Epidermal melanocyte (primary cell): ENCODE measurements around the gene SKP1.
A peak's percentile ranks its signal among the peaks of the same experiment; 100 is the strongest.
"Not testable (repeated sequence)": the region's sequence is repeated elsewhere in the genome, so short reads cannot be mapped to it uniquely, and the experiment has no call there.

Experiments used
- DNase-seq: peaks from one replicate; pipeline ENCODE4 v3.0.0; 2011; ENCODE audit warnings: low spot score; ENCODE audit not compliant: insufficient read length

Gene SKP1

DNA sequence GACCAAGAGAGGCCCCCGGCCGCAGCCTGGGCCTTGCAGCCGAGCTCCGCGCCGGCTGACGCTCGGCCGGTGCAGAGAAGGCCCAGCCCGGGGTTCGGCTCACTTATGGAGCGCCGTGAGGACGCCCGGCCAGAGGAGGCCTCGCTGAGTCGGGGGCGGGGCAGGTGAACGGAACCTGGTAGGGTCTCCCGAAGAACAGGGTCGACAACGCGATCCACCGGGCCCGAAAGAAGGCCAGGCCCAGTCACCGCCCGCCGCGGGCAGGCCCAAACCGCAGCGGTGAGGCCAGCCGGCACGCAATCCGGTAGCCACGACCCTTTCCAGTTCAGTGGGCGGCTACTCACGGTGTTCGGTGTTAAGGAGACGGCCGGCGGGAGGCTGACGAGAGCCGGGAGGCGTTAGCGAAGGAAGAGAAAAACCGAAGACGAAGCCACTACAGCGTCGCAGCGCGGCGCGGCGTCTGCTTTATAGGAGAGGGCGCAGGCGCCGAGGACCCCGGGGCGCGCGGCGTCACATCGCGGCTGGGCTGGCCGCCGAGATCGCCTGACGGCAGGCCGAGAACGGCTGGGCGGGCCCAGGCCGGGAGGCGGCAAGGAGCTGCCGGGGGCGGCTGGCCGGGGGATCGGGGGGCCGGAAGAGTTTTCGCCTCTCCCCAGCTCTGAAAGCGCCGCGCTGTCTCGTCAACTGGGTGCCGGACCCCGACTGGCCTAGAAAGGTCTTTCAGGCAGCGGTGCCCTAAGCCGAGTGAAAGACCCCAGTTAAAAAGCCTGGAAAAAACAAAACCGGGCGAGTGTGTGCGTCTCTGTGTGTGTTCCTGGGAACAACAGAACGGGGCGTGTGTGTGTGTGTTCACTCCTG is at the start of gene SKP1:
SKP1 (minus strand) TSS at position 440 of the 858 bp plus-strand sequence. CDS start 2,928 bp downstream, outside the sequence.
- peak; percentile 51 for DNase-seq

DNA sequence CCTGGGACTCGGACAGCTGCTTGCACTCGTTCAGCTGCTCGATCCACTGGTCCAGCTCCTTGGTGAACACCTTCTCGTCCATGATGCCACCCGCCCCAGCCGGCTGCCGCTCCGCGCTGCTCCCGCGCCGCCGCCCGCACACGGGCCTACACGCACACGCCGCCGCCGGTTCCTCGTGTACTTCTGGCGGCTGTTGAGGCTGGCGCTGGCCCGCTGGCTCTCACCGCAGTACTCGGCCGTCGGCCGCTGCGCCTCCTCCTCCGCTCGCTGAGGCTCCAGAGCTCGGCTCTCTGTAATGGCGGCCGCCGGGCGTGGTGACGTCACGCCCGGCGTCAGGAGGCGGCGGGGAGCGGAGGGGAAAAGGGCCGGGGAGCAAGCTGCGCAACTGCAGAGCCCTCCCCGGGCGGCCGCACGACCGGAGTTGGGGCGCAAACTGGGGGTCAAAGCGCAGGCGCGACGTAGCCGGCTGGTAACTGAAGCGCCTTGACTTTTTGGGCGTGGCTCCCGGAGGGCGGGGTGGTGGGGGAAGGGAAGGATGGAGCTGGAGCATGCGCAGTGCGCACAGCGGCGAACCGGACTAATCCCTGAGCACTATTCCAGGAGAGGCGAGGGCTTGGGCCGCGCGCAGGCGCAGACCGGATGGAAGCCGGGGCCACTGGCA is 49.2 kb upstream of the SKP1 start, which contains the start of gene PPP2CA:
PPP2CA (minus strand) TSS at position 294 of the 661 bp plus-strand sequence; CDS start at position 82, 212 bp downstream.
- peak; percentile 81 for DNase-seq

DNA sequence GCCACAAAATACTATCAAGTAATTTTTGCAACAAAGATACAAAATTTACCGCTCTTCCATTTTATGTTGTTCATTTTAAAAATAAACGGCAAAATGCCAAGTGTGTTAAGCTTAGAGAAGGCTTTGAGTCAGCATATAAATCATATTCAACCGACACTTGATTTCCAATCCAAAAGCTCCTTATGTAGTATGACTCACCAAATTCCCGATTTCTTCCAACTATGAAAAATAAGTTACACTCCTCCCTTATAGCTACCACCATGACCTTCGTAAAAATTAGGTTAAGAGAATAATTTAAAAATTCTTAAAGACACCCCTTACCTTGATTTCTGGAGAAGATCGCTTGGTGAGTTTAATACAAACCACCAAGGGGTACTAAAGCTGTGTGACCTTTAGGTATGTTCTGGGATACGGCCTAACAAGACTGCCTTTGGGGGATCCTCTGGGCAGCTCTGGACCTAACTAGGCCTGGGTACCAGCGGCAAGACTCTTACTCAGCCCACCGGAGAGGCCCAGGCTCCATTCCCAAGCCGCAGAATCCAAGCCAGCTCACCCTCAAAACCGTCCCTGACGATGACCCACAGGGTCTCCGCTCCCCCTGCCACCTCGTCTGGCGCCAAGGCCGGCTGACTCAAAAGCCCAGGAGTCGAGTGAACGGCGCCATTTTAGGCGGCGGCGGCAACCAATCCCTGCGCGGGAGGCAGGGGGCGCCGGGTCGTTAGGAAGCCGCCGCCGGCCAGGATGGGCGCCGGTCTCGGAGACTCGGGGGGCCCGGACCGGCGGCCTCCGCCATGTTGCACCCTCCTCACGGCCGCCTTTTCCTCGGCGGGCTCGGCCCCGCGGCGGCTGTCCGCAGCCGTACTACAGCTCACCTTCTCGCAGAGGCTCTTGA is 48.4 kb upstream of the SKP1 start:
- DNase-seq: no peak

DNA sequence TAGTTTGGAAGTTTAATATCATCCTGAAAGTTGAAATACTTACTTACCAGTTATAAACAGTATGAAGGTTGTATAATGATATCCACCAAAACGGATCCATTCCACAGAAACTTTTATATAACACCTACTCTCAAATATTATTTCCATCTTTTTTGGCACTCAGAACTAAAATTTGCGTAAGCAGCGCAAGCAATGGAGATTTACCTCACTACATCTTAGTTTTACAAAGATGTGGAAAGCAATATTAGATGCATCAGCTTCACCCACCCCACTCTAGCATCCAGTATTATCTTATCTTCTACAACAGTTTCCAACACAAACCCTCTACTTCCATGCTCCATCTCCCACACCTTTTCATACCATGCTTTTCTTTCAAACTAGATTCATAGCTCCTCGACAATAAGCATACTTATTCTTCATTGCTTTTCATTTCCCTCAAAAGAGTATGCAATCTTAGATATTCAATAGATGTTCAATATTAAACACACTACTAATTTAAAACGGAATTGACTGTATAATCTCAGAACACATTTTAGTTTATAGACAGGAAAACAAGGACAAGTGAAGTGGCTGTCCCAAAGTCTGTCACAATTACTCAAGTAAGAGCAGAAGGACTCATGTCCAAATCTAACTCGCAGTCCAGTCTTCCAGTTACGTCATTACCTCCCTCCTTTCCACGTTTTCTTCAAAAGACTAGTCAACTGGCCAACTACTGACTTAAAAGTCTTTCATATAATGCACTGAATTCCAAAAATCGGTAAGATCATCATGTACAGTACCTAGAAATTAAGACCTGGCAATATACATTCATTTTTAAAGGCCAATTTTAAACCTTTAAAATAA is 46.9 kb upstream of the SKP1 start:
- no peak for DNase-seq

DNA sequence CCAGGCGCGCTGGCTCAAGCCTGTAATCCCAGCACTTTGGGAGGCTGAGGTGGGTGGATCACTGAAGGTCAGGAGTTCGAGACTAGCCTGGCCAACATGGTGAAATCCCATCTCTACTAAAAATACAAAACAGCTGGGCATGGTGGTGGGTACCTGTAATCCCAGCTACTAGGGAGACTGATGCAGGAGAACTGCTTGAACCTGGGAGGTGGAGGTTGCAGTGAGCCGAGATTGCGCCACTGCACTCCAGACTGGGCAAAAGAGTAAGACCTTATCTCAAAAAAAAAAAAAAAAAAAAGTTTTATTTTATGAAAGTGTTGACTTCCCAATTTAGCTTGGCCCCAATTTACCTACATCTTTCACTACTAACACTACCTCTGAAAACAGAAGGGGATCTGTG is 44.9 kb upstream of the SKP1 start:
- not testable (repeated sequence) for DNase-seq

DNA sequence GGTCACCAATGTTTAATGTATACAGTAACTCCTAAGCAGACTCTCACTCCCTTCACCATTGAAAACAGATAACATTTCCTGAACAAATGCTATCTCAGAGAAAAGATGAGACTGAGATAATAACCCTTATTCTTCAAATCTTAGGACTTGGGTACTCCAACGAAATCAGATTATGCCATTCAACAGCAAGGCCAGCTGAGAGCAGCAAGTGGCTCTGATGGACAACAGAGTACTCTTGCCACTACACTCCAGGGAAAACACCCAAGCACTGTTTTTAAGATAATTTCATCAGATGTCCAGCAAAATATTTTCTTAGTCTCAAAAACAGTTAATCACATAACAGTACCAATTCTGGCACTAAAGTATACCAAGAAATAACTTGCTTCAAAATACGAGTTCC is 39.0 kb upstream of the SKP1 start:
- DNase-seq: no peak

DNA sequence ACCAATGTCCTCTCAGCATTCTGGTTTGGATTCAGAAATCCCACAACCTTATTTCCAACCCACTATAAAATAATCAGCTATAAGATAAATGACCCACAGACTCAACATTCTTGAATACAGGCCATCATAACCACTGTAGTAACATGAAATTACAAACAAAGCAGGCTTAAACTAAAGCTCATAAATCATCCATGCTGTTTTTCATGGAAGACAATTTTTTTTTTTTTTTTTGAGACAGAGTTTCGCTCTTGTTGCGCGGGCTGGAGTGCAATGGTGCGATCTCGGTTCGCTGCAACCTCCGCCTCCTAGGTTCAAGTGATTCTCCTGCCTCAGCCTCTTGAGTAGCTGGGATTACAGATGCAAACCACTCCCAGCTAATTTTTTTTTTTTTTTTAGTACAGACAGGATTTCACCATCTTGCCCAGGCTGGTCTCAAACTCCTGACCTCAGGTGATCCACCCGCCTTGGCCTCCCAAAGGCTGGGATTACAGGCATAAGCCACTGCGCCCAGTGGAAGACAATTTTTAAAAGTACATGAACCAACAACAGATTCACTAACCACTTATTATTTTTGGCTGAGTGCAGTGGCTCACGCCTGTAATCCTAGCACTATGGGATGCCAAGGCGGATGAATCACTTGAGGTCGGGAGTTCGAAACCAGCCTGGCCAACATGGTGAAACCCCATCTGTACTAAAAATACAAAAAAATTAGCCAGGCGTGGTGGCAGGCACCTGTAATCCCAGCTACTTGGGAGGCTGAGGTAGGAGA is 34.7 kb upstream of the SKP1 start:
- not testable (repeated sequence) for DNase-seq

DNA sequence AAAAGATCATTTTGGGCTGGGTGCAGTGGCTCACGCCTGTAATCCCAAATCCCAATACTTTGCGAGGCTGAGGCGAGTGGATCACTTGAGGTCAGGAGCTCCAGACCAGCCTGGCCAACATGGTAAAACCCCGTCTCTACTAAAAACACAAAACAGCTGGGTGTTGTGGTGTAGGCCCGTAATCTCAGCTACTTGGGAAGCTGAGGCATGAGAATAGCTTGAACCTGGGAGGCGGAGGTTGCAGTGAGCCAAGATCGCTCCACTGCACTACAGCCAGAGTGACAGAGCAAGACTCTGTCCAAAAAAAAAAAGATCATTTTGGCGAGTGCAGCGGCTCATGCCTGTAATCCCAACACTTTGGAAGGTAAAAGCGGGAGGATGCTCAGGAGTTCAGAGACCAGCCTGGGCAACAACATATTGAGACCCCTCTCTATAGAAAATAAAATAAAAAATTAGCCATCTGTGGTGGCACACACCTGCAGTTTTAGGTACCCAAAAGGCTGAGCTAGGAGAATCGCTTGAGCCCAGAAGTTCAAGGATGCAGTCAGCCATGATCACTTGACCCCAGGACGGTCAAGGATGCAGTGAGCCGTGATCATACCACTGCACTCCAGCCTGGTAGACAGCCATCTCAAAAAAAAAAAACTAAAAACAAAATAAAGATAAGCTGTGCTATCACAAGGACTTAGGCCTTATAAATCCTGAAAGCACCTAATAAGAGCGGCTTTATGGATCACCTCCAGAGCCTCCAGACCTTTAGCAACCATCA is 32.9 kb upstream of the SKP1 start:
- no peak for DNase-seq

DNA sequence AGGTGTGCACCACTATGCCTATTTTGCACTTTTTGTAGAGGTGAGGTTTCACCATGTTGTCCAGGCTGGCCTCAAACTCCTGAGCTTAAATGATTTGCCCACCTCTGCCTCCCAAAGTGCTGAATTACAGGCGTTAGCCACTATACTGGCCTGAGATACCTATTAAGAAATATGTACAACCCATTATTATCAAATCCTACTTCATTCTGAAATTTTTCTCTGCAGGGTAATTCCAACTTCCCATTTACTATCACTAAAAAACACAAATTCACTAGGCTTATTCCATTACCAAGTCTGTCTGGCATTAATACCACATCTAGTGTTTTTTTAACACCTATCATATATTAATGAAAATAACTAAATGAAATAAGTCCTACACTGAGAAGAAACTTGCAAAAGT is 30.9 kb upstream of the SKP1 start:
- no peak for DNase-seq

DNA sequence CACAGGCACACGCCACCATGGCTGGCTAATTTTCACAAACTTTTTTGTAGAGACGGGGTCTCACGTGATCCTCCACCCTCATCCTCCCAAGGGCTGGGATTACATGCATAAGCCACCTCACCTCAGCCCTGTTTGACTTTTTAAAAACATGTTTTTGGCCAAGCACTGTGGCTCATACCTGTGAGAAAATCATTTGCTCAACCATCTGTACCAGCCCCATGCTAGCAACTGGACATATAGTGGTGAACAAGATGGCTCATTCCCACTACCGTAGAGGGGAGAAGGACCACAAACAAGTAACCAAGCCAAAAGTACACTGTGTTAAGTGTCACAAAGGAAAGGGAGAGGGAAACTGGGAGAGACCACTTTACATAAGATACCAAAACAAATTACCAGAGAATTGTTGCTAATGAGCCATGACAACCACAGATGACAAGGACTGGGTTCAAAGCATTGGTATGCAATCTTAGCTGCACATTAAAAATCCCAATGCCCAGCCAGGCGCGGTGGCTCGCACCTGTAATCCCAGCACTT is 29.9 kb upstream of the SKP1 start:
- DNase-seq: no peak

DNA sequence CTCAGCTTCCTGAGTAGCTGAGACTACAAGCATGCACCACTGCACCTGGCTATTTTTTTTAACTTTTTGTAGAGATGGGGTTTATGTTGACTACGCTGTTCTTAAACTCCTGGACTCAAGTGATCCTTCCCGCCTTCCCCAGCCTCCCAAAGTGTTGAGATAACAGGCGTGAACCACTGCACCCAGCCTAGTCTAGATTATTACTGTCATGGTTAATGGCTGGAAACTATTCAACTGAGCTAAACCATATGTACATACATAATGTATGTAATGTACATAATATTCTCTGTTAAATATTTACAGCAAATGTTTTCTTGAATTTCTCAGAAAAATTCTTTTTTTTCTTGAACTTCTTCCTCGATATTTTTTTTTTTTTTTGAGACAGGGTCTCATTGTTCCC is 27.8 kb upstream of the SKP1 start:
- no peak for DNase-seq

DNA sequence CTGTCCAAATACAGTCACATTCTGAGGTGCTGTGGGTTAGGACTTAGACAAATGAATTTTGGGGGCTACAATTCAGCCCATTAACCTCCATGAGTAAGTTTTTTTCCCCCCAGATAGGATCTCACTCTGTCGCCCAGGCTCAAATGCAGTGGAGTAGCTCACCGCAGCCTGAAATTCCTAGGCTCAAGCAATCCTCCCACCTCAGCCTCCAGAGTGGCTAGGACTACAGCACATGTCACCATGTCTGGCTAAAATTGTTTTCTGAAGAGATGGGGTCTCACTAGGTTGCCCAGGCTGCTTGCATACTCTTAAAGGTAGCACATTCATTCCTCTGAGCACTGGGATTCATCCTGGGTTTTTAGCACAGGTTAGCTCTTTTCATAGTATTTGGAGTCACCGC is 26.9 kb upstream of the SKP1 start:
- no peak for DNase-seq

DNA sequence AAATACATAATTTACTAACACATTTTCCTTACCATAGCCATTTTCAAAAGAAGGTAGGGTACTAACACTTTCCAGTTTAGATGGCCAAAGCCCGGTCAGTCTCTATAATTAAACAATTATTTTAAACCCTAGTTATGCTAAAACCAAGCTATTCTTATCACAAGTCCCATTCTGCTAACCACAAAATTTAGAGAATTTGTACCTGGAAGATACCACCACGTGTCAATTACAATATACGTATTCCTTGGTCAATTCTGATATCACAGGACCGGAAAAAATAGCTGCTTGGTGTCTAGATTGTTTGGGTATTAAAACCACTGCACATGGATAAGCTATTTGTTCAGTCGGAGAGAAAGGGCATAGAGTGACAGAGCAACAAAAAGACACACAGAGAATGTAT is 18.9 kb upstream of the SKP1 start:
- no peak for DNase-seq

DNA sequence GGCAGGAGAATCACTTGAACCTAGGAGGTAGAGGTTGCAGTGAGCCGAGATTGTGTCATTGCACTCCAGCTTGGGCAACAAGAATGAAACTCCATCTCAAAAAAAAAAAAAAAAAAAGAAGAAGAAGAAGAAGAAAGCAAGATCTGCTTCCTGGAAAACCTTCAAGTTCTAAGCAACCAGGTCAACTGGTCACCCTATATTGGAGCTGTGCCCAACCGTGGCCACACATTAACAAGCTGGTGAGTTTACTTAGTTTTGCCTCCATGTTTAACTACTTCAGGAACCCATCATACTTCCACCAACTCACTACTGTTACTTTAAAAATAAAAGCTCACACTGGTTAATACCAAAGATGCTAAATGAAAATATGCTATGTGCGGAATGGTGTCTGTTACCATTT is 12.3 kb upstream of the SKP1 start:
- no peak for DNase-seq

DNA sequence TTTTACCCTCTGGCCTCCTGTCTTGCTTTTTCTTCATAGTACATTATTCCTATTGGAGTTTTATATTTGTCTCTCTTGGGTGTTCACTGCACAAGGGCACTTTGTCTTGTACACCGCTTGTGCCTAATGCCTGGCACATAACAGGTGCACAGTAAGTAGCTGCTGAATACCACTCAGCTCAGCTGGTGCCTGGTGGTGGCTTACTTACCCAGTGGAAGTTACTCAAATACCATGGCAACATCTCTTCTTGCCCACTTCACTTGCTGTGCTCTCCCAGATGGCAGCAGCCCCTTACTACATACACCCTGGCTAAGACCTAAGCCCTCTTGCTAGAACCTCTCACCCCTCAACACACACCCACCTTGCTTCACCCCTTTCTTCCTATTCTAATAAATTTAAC is 11.3 kb upstream of the SKP1 start:
- no peak for DNase-seq

DNA sequence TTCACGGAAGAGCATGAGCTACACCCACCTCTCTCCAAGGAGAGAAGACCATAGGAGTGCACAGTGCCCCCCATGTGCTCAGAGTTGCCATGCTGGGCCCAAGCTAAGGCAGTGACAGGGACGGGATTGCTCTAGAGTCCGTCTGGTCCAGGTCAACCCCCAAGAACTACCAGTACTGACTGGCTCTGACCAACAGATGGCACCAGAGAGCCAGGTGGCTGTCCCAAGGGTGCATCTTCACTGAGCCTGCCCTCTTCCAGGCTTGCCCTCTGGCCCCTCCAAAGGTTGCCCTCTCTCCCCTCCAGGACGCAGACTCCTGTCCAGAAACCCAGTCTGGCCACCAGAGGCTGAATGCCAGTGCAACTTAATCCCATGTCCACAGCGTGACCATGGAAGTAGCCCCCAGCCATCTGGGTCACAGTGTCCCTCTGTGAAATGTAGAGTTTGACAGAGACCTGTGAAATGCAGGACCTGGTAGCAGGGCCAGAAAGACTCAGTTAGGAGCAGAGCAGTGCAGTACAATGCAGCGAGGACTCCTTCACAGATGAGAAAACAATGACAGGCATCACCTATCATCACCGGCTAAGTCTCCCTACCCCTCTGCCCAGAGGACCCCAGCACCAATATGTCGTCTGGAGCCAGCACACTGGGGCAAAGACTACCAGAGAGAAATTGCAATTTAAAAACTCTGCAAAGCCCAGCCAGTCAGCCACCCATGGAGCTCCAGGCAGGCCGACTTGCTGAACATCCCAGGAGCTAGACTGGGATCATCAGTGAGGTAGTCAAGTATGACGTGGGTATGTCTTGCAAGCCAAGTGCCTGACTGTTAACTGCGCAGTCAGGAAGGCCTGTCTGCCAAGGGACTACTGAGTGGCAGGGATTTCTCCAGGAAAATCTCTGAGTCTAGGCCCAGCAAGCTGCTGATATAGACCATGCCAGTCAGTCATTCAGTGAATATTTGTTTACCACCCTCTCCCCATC is 7.7 kb upstream of the SKP1 start:
- peak; percentile 61 for DNase-seq

DNA sequence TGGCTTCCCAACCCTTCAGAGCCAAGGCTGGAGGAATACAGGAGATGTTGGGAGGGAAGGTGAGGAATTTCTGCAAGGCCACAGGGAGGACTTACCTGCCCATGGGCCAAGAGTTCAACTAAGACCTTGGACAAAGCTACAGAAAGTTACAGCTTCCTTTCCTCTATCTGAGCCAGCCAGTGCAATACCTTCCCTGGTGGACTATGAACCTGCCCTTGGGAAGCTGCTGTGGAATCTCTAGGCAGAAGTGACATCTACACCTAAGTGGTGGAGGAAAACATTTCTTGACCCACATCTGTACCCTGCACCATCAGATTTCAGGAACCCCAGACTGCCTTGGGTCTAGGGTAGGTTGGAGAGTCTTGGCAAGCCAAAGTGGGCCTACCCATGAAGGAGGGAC is 6.7 kb upstream of the SKP1 start:
- no peak for DNase-seq

DNA sequence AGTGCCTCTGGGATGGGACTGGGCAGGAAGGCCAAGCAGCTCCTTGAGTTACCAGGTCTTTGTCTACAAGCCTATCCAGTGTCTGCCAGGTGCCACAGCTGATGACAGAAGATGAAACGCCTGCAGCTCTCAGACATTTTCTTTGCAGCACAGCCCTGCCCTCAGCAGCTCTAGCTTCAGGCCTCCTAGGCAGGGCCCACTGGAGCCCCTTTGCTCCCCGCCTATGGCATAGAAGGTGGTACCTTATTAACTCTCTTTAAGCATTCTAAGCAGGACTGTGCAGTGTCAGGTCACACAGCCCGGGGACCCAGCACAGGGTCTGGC is 1.3 kb upstream of the SKP1 start:
- no peak for DNase-seq
